Measurements from ENCODE around the gene MARCKS. TPM values are rescaled to one million over a fixed set of nuclear protein-coding genes. Genes with fewer than 3 reads are reported as not detected.

MARCKS gene
- total and polyA plus RNA-seq, 7 donors: 3.1 to 56.3 (median 6.7) TPM

GRCh38 chr6:113873043-113873667 is 16.0 kb downstream of the MARCKS start:
- intact Hi-C loops (cut with DNase I): no loop called here

GRCh38 chr6:113875470-113875869 is 18.3 kb downstream of the MARCKS start:
- ATAC-seq (no peak), DNase-seq (no peak)
- no peak overlapping the region for H3K27ac ChIP-seq
- no peaks in the 10 kb centered on the region for H3K9me3 ChIP-seq
- TF ChIP-seq CTCF (IDR thresholded peaks at IDR 0.05): no peak
- H3K4me1 ChIP-seq: no peaks in the 10 kb centered on the region
- intact Hi-C loops (cut with DNase I): loop anchor here in 1 of 2 donors (5.0 kb wide), 1 partner anchor 568 kb away; no protein-coding TSS in a partner anchor
- H3K4me3 ChIP-seq: no peak overlapping the region
- H3K27me3 ChIP-seq (ENCODE audit: insufficient read depth in 3 of 3, low read length in 2 of 3): no peaks in the 10 kb centered on the region
- WGBS, 3 donors: 71 to 81% (median 73%) methylated on average over 2 of the region's 2 CpGs
- no peaks in the 10 kb centered on the region for H3K36me3 ChIP-seq (ENCODE audit: insufficient read depth in 1 of 2, low read depth in 1 of 2)

More at GRCh38 chr6:113873043-113873667, 16.0 kb downstream of the MARCKS start:
- Histone ChIP-seq H3K9me3 (no peaks in the 10 kb centered on the region), H3K27ac (no peak overlapping the region), H3K4me1 (no peaks in the 10 kb centered on the region), H3K27me3 (ENCODE audit: insufficient read depth in 3 of 3, low read length in 2 of 3) (no peaks in the 10 kb centered on the region), H3K36me3 (ENCODE audit: insufficient read depth in 1 of 2, low read depth in 1 of 2) (no peaks in the 10 kb centered on the region), H3K4me3 (no peak overlapping the region)
- DNase-seq (peak in 1 of 2 donors; percentile 30), ATAC-seq (no peak)
- WGBS, 3 donors: 50 to 56% (median 54%) methylated on average over 8 of the region's 8 CpGs
- TF ChIP-seq CTCF (IDR thresholded peaks at IDR 0.05): no peak

DNA sequence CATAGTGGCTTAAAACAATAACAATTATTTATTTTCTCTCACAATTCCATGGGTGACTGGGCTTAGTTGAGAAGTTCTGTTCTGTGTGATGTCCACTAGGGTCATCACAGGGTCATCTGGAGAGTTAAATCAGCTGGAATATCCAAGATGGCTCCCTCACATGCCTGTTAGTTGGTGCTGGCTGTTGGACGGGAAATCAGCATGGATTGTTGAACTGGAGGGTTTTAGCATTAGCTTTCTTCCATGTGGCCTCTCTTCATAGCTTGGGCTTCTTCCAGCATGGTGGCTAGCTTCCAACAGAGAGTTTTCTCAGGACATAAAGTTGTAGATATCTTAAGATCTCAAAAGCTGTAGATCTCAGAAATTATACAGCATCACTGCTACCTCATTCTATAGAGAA is 19.6 kb downstream of the MARCKS start:
- DNase-seq: no peak
- no peaks in the 10 kb centered on the region for H3K4me1 ChIP-seq
- ATAC-seq: no peak
- H3K36me3 ChIP-seq (ENCODE audit: insufficient read depth in 1 of 2, low read depth in 1 of 2): no peaks in the 10 kb centered on the region
- no peak for TF ChIP-seq CTCF (IDR thresholded peaks at IDR 0.05)
- 39 to 60% (median 41%) methylated on average over 1 of the region's 1 CpG for WGBS, 3 donors
- no peak overlapping the region for H3K27ac ChIP-seq
- intact Hi-C loops (cut with DNase I): loop anchor here in 1 of 2 donors (5.0 kb wide), 1 partner anchor 569 kb away; no protein-coding TSS in a partner anchor
- no peak overlapping the region for H3K4me3 ChIP-seq
- H3K9me3 ChIP-seq: no peaks in the 10 kb centered on the region
- H3K27me3 ChIP-seq (ENCODE audit: insufficient read depth in 3 of 3, low read length in 2 of 3): no peaks in the 10 kb centered on the region

GRCh38 chr6:113879186-113880096 is 22.3 kb downstream of the MARCKS start:
- Histone ChIP-seq H3K9me3 (no peaks in the 10 kb centered on the region), H3K27me3 (ENCODE audit: insufficient read depth in 3 of 3, low read length in 2 of 3) (no peaks in the 10 kb centered on the region), H3K4me3 (peak overlapping the region; percentile 43), H3K27ac (no peak overlapping the region), H3K4me1 (no peaks in the 10 kb centered on the region), H3K36me3 (ENCODE audit: insufficient read depth in 1 of 2, low read depth in 1 of 2) (no peaks in the 10 kb centered on the region)
- ATAC-seq (peak; percentile 92 to 100 (median 98)), DNase-seq (no peak)
- 18 to 28% (median 24%) methylated on average over 6 of the region's 6 CpGs for WGBS, 3 donors
- intact Hi-C loops (cut with DNase I): loop anchor here in 1 of 2 donors (5.0 kb wide), 2 partner anchors 572 to 1097 kb away; no protein-coding TSS in a partner anchor
- peak; percentile 83 for TF ChIP-seq CTCF (IDR thresholded peaks at IDR 0.05)

Data from psoas muscle (tissue), 8 donors.